ENCODE results near the gene PADI1.

The PADI1 gene

GRCh38 chr1:17282836-17283235, 77.9 kb downstream of the PADI1 start:
- Histone ChIP-seq H3K4me3 (ENCODE audit: low read length) (no peak overlapping the region), H3K4me1 (ENCODE audit: low read length) (peaks cover 3% of the 10 kb centered on the region; the same call in 1 of the 2 replicates), H3K4me2 (ENCODE audit: low read length) (no peak overlapping the region), H3K27me3 (ENCODE audit: low read depth, low read length) (0 out of 2 replicates have a peak, but pooled peaks cover 6% of the 10 kb centered on the region), H3K9ac (ENCODE audit: low read length) (no peak overlapping the region), H2AFZ (ENCODE audit: low read depth, low read length) (no peak overlapping the region), H4K20me1 (ENCODE audit: insufficient read depth, low read length) (no peaks in the 10 kb centered on the region), H3K79me2 (ENCODE audit: low read length) (no peaks in the 10 kb centered on the region), H3K9me3 (ENCODE audit: insufficient read depth, low read length) (no peaks in the 10 kb centered on the region), H3K27ac (ENCODE audit: low read length) (no peak overlapping the region), H3K36me3 (replicated peaks; ENCODE audit: low read depth, low read length) (no peaks in the 10 kb centered on the region)
- TF ChIP-seq EZH2phosphoT487 (IDR thresholded peaks at IDR 0.05; ENCODE audit: low read depth) (no peak), CTCF (IDR thresholded peaks at IDR 0.05; ENCODE audit: low read depth, low read length) (no peak)

- TF ChIP-seq EZH2phosphoT487 (IDR thresholded peaks at IDR 0.05; ENCODE audit: low read depth) (no peak), CTCF (IDR thresholded peaks at IDR 0.05; ENCODE audit: low read depth, low read length) (no peak)
- no peak overlapping the region for H3K4me2 ChIP-seq (ENCODE audit: low read length)
These were observed 81.7 kb downstream of the PADI1 start for GRCh38 chr1:17286646-17287045.

GRCh38 chr1:17287130-17287776, 82.3 kb downstream of the PADI1 start:
- H3K9me3 ChIP-seq (ENCODE audit: insufficient read depth, low read length), result no peaks in the 10 kb centered on the region
- no peaks in the 10 kb centered on the region for H4K20me1 ChIP-seq (ENCODE audit: insufficient read depth, low read length)
- 0 out of 2 replicates have a peak, but pooled peaks cover 6% of the 10 kb centered on the region for H3K27me3 ChIP-seq (ENCODE audit: low read depth, low read length)
- H3K4me1 ChIP-seq (ENCODE audit: low read length), result peaks cover 3% of the 10 kb centered on the region; the same call in 1 of the 2 replicates
- no peak overlapping the region for H3K4me3 ChIP-seq (ENCODE audit: low read length)
- no peak overlapping the region for H3K4me2 ChIP-seq (ENCODE audit: low read length)
- H3K36me3 ChIP-seq (replicated peaks; ENCODE audit: low read depth, low read length), result no peaks in the 10 kb centered on the region
- H3K79me2 ChIP-seq (ENCODE audit: low read length), result no peaks in the 10 kb centered on the region
- no peak overlapping the region for H3K9ac ChIP-seq (ENCODE audit: low read length)
- no peak overlapping the region for H2AFZ ChIP-seq (ENCODE audit: low read depth, low read length)
- TF ChIP-seq EZH2phosphoT487 (IDR thresholded peaks at IDR 0.05; ENCODE audit: low read depth) (no peak), CTCF (IDR thresholded peaks at IDR 0.05; ENCODE audit: low read depth, low read length) (no peak)
- no peak overlapping the region for H3K27ac ChIP-seq (ENCODE audit: low read length)

More at GRCh38 chr1:17286646-17287045, 81.7 kb downstream of the PADI1 start:
- H3K4me3 ChIP-seq (ENCODE audit: low read length), result no peak overlapping the region
- no peak overlapping the region for H3K27ac ChIP-seq (ENCODE audit: low read length)
- no peak overlapping the region for H3K9ac ChIP-seq (ENCODE audit: low read length)
- H4K20me1 ChIP-seq (ENCODE audit: insufficient read depth, low read length), result no peaks in the 10 kb centered on the region
- H3K79me2 ChIP-seq (ENCODE audit: low read length), result no peaks in the 10 kb centered on the region
- no peaks in the 10 kb centered on the region for H3K9me3 ChIP-seq (ENCODE audit: insufficient read depth, low read length)
- no peaks in the 10 kb centered on the region for H3K36me3 ChIP-seq (replicated peaks; ENCODE audit: low read depth, low read length)
- H2AFZ ChIP-seq (ENCODE audit: low read depth, low read length), result no peak overlapping the region
- 0 out of 2 replicates have a peak, but pooled peaks cover 6% of the 10 kb centered on the region for H3K27me3 ChIP-seq (ENCODE audit: low read depth, low read length)
- H3K4me1 ChIP-seq (ENCODE audit: low read length), result peaks cover 3% of the 10 kb centered on the region; the same call in 1 of the 2 replicates

GRCh38 chr1:17289721-17290120, 84.8 kb downstream of the PADI1 start:
- Histone ChIP-seq H2AFZ (ENCODE audit: low read depth, low read length) (no peak overlapping the region), H3K4me1 (ENCODE audit: low read length) (no peaks in the 10 kb centered on the region), H3K27ac (ENCODE audit: low read length) (no peak overlapping the region), H3K9me3 (ENCODE audit: insufficient read depth, low read length) (no peaks in the 10 kb centered on the region), H3K9ac (ENCODE audit: low read length) (no peak overlapping the region), H3K36me3 (replicated peaks; ENCODE audit: low read depth, low read length) (no peaks in the 10 kb centered on the region), H4K20me1 (ENCODE audit: insufficient read depth, low read length) (no peaks in the 10 kb centered on the region), H3K4me3 (ENCODE audit: low read length) (no peak overlapping the region), H3K79me2 (ENCODE audit: low read length) (no peaks in the 10 kb centered on the region), H3K27me3 (ENCODE audit: low read depth, low read length) (no peaks in the 10 kb centered on the region), H3K4me2 (ENCODE audit: low read length) (no peak overlapping the region)
- TF ChIP-seq EZH2phosphoT487 (IDR thresholded peaks at IDR 0.05; ENCODE audit: low read depth), result no peak
- TF ChIP-seq CTCF (IDR thresholded peaks at IDR 0.05; ENCODE audit: low read depth, low read length), result no peak
